ENCODE results near the gene TUFM.
"Not testable (repeated sequence)": the region's sequence is repeated elsewhere in the genome, so short reads cannot be mapped to it uniquely, and the experiment has no call there.

Gene TUFM

GRCh38 chr16:28875134-28876018 lies 29.2 kb upstream of the TUFM start:
- DNase-seq = no peak

DNA sequence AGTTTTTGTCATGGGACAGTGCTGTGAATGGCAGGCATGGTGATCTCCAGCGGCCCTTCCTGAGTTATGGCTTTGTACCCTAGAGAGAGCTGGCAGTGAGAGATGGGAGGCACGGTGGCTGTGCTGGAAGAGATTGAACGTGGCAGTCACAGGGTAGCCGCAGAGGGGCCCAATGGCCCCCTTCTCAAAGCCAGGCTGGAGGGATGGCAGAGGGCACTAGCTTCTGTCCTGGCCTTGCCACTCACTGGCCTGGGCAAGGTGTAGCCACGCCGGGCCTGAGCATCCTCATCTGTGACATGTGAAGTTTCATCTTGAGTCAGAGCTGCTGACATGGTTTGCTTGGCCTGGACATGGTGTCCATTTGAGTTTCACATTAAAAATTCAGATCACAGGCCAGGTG lies 28.3 kb upstream of the TUFM start:
- no peak for DNase-seq

DNA sequence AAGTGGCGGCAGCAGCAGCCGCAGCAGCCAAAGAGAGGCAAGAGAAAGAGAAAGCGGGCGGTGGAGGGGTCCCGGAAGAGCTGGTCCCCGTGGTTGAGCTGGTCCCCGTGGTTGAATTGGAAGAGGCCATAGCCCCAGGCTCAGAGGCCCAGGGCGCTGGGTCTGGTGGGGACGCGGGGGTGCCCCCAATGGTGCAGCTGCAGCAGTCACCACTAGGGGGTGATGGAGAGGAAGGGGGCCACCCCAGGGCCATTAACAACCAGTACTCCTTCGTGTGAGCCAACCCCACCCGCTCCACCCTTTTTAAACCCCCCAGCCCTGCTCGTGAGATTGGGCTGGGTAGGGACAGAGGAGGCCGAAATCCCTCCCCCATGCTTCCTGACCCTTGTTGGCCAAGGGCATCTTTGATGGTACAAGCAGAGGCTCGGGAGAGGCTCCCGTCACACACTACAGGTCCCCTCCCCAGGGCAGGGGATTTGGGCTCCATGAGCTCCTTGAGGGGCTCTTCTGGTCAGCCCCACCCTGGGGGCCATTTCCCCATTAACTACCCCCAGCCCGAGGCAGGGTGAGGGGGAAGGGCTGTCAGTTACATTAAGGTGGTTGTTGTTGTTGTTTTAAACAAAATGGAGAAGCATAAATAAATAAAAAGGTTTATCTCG lies 27.5 kb upstream of the TUFM start:
- no peak for DNase-seq

DNA sequence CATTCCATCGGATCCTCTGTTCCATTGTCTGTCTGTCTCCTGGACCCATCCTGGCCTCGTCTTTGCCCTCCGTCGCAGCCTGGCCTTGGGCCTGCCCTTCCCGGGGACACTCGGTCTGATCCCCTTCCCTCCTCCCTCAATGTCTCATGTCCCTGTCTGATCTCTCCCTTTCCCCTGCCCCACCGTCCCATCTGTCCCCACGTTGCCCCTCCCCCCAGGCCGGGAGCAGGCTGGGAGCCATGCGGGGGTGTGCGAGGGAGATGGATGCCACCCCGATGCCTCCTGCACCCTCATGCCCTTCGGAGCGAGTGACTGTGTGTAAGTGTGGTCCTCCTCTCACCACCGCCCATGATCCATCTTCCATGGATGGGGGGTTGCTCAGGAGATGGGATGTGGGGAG lies 26.8 kb upstream of the TUFM start:
- DNase-seq = no peak

- DNase-seq = no peak
These were observed 23.1 kb upstream of the TUFM start for GRCh38 chr16:28869201-28869600.

DNA sequence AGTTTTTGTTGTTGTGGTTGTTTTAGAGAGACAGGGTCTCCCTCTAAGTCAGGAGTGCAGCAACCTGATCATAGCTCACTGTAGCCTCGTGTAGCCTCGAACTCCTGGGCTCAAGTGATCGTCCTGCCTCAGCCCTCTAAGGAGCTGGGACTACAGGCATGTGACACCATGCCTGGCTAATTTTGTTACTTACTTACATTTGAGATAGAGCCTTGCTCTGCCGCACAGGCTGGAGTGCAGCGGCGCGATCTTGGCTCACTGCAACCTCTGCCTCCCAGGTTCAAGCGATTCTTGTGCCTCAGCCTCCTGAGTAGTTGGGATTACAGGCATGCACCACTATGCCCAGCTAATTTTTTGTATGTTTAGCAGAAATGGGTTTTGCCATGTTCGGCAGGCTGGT lies 21.5 kb upstream of the TUFM start:
- DNase-seq = not testable (repeated sequence)

GRCh38 chr16:28867241-28867640 lies 21.1 kb upstream of the TUFM start:
- DNase-seq = no peak

- DNase-seq = no peak
These were observed 20.3 kb upstream of the TUFM start for GRCh38 chr16:28866454-28866804.

- no peak for DNase-seq
These were observed 19.7 kb upstream of the TUFM start for GRCh38 chr16:28865722-28866453.

DNA sequence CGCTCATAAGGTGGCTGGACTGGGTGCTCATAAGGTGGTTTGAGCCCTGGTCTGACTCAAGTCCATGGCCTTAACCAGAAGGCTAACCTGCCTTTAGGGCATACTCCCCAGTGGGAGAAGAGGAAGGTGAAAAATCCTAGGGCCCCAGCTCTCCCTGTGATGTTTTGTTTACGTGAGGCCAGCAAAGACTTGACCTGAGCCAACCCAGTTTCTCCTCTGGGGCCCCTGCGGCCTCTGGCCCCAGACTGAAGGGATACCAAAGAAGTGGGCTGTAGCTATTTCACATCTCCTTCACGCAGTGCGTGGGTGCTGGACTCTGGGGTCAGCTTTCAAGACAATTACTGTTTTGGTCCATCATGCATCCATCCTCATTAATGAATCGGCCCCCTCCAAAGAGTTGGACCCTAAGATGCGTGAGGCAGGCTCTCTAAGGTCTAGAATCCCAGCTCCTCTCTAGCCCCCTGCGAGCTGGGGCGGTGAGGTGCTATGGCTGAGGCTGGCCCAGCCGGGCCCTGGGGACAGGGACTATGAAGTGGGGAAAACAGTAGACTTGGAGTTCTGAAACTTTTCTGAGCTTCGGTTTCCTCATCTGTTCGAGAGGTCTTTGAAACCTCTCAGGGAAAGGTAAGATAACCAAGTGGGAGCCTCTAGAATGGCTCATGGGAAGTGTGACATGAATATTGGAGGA lies 19.0 kb upstream of the TUFM start:
- DNase-seq = no peak

DNA sequence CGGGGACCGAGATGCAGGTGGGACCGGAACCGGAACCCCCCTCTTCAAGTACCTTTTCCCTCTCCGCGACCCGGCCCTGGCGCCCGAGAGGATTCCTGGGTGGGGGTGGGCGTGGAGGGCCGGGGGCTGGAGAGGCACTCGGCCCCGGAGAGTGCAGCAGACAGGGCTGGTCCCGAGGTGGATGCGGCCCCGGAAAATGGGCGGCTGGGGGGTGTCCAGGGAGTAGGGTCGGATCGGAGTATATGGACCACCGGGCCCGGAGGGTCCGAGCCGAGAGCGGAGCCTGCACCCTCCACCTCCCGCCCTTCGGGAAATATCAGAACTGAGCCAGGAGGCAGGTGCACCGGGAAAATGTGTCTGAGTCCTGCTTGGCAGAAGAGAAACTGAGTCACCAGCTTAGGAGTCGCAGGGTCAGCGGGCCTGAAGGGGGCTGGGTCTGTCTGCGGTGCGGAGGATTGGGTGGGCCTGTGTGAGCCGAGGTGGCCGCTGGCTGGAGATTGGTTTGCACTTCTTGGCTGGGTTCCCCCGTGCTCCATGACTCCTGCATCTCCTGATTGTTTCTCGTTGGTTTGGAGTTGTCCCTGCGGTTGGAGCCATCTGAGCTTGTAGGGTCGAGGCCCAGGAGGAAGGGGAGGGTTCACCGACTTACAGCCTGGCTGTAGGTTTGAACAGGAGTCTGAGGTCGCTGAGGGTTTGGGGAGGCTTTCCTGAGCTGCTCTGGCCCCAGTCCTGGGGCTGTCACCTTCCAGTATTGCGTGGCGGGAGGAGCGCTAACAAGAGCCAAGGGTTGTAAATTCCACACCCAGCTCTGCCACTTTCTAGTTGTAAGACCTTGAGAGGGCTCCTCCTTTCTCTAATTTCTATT lies 18.0 kb upstream of the TUFM start:
- no peak for DNase-seq

DNA sequence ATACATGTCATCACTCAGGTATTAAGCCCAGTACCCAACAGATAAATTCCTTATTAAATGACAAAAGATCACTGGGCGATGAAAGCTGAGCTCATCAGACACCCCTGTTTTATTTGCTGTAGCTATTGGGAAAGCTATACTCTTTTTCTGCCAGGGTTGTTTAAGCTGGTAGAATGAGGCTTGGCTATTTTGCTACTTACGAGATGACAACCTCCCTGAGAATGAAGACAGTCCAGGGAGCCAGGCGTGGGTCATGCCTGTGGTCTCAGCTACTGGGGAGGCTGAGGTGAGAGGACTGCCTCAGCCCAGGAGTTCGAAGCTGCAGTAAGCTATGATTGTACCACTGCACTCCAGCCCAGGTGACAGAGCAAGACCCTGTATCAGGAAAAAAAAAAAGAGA lies 13.2 kb upstream of the TUFM start:
- no peak for DNase-seq

DNA sequence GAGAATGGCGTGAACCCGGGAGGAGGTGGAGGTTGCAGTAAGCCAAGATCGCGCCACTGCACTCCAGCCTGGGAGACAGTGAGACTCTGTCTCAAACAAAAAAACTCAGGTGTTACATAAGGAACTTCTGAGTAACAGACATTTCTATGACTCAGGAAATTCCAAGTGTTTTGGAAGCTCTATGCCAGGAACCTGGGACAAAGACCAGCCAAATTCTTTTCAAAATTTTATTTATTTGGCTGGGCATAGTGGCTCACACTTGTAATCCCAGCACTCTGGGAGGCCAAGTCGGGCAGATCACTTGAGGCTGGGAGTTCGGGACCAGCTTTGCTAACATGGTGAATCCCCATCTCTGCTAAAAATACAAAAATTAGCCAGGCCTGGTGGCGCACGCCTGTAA lies 12.3 kb upstream of the TUFM start:
- DNase-seq = no peak

GRCh38 chr16:28846933-28847273 lies 755 bp upstream of the TUFM start:
- DNase-seq = no peak

DNA sequence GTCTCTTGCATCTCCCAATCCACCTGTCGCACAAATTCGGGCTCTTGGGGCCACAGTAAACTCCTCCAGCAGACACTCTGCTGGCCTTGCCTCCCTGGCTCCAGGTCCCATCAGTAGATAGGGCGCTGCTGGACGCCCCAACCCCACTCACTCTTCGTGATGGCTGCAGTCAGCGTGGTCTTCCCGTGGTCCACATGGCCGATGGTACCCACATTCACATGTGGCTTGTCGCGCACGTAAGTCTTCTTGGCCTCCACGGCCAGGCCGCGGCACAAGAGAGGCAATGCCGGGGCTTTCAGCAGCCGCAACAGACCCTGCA lies 428 bp downstream of the TUFM start:
- DNase-seq = no peak

- DNase-seq = no peak
These were observed 855 bp downstream of the TUFM start for GRCh38 chr16:28845293-28845692.

DNA sequence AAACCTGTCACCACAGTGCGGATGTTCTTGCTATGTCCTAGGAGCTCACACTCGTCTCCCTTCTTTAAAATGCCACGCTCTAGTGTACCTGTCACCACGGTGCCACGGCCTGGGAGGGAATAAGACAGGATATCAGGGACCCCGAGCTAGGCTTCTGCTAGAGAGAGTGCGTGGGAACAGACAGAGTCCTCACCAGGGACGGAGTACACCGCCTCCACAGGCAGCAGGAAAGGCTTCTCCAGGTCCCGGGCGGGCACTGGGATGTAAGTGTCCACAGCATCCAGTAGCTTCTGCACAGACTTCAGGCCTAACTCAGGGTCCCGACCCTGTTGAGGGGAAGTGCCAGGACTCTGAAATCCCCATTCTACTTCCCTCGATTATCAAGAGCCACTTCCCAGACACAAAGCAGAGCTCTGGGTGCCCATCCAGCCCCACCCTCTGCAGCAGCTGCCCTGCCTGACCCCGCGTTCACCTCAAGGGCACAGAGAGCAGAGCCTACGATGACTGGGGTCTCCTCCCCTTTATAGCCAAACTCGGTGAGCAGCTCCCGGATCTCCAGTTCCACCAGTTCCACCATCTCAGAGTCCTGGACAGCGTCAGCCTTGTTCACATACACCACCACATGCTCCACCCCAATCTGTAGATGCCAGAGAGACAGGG lies 1.8 kb downstream of the TUFM start:
- no peak for DNase-seq

DNA sequence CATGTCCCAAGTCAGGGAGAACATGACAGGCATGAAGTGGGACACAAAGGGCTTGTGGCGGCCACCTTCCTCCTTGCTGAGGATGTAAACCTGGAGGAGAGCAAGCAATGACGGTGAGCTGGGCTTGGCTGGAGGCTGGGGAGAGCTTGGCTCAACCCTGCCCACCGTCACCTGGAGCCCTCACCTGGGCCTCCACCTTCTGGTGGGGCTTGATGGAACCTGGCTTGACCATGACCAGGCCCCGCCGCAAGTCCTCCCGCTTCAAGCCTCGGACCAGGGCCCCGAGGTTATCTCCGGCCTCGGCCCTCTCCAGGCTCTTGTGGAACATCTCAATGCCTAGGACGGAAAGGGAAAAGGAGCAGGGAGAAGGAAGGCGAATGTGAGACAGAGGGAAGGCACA lies 2.4 kb downstream of the TUFM start:
- DNase-seq = no peak

DNA sequence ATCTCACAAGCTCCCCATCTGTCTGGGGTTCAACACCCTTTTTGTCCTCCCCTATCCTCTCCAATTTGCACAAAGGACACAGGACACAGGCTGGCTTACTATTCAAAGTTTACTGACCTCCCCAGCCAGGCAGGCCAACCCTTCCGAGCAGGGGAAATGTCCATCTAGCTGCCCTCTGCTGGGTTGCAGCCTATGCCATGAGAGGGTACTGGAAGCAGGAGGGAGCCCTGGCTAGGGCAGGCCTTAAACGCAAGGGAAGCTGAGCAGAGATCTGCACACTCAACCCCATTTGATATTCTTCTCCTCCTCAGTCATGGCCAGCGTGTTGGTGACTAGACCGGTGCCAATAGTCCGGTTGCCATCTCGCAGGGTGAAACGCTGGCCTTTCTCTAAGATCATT lies 3.5 kb downstream of the TUFM start:
- no peak for DNase-seq

DNA sequence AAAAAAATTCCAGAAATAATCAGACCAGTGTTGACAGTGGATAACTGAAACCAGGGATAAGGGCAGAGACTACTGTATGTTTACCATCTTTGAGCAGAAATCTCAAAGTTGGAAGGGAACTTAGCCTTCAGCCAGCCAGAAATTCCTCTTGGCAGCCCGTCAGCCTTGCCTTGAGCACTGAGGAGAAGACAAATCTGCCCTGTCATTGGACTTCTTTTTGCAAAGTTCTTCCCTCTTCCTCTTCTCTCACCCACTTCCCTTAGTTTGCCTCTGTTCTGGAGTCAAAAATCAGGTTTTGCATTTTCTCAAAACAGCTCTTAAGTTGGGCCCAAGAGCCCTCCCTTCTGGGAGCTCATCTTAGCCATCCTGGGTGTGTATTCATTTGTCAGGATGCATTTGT lies 6.2 kb downstream of the TUFM start:
- DNase-seq = no peak

DNA sequence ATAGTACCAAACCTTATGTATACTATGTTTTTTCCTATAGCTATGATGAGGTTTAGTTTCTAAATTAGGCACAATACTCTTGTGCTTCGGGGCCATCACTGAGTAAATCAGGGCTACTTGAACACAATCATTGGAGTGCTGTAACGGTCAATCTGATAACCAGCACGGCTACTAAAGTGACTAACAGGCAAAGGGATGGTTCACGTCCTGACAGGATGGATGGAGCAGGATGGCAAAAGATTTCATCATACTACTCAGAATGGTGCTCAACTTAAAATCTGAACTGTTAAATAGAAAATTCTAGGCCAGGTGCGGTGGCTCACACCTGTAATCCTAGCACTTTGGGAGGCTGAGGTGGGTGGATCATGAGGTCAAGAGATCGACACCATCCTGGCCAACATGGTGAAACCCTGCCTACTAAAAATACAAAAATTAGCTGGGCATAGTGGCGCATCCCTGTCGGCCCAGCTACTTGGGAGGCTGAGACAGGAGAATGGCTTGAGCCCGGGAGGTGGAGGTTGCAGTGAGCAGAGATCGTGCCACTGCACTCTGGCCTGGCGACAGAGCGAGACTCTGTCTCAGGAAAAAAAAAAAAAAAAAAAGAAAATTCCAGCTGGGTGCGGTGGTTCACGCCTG lies 7.0 kb downstream of the TUFM start:
- DNase-seq = no peak

GRCh38 chr16:28838558-28838918 lies 7.6 kb downstream of the TUFM start:
- no peak for DNase-seq
